Renal pelvis (tissue), 4 donors: ENCODE data around the gene TMEM59L. TPM values are rescaled to one million over a fixed set of nuclear protein-coding genes. Genes with fewer than 3 reads are reported as not detected.
A peak's percentile ranks its signal among the peaks of the same experiment; 100 is the strongest.

ENCODE experiments used
- DNase-seq: peaks from one replicate; pipeline ENCODE4 v3.0.0-alpha.2; 2013
- polyA plus RNA-seq, 3 donors: library from polyadenylated mRNA; unstranded; fragments of 120-200 nt; gene quantifications; one replicate each; pipeline ENCODE4 v1.2.1, GENCODE V29; 2013; ENCODE audit not compliant: insufficient read length in 3 of 3

The TMEM59L gene
- polyA plus RNA-seq, 3 donors = 1.8 to 3.5 (median 3.3) TPM

DNA sequence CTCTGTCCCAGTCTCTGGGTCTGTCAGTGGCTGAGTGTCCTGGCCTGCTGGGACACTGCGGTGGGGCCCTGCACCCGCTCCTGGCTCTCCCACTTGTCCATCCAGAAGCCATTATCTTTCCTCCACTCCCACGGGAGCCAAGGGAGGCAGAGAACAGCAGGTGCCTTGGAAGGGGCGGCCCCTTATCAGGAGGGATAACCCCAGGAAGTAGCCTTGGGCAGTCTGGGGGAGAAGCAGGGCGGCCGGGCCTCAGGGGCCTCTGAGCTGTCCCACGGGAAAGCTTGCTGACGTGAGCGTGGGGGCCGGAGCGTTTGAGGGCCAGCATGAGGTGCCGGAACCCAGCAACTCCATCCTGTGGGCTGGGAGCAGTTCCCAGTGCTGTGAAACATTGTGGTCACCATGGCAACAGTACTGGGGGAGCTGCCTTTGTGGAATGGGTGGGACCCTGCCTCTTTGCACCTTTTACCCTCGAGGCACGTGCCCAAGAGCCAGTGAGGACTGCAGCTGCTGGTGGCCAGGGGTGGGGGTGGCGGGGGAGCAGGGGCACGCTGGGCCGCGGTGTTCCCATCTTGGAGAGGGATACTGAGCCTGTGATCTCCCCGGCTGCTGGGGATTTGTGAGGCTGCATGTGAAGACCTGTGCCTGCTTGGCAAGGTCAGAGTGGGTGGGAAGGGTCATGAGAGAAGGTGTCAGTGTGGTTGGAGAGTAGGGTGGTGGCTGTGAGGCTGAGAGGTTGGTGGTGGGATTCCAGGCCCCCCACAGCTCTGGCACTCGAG, 45.1 kb downstream of the TMEM59L start:
- DNase-seq = peak; percentile 76

- DNase-seq = no peak
Observed at GRCh38 chr19:18658366-18658855, 45.7 kb downstream of the TMEM59L start.

GRCh38 chr19:18659281-18660050, 46.8 kb downstream of the TMEM59L start:
- no peak for DNase-seq

- no peak for DNase-seq
Observed at GRCh38 chr19:18660051-18660910, 47.6 kb downstream of the TMEM59L start.

DNA sequence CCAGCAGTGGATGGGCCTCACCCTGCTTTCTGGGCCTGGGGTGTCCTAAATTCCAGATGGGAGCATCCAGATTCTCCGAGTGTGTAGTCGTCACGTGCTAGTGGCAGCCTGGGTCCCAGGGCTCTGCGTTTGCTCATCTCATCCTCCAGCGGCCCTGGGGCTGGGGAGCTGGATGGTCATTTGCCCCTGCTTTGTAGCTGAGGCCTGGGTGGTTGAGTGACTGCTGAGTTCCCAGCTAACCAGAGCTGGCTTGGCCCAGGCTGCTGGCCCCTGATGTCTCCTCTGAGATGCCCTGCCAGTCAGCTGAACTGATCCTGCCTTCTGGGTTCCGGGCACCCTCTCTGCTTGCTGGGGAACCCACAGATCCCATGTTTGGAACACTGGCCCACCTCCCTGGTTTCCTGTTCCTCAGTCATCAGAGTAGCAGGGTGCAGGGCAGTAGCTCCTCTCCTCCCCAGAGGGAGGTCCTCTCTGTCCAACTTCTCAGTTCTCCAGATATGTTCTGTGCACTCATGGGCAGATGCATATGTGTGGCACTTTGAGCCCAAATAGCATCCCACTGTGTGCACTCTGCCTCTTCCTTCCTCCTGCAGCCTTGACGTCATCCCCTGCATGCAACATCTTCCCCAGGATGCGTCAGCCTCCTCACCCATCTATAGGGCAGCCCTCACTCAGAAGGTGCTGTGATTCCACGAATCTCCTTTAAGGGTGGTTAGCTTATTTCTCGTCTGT, 48.4 kb downstream of the TMEM59L start:
- DNase-seq = no peak

DNA sequence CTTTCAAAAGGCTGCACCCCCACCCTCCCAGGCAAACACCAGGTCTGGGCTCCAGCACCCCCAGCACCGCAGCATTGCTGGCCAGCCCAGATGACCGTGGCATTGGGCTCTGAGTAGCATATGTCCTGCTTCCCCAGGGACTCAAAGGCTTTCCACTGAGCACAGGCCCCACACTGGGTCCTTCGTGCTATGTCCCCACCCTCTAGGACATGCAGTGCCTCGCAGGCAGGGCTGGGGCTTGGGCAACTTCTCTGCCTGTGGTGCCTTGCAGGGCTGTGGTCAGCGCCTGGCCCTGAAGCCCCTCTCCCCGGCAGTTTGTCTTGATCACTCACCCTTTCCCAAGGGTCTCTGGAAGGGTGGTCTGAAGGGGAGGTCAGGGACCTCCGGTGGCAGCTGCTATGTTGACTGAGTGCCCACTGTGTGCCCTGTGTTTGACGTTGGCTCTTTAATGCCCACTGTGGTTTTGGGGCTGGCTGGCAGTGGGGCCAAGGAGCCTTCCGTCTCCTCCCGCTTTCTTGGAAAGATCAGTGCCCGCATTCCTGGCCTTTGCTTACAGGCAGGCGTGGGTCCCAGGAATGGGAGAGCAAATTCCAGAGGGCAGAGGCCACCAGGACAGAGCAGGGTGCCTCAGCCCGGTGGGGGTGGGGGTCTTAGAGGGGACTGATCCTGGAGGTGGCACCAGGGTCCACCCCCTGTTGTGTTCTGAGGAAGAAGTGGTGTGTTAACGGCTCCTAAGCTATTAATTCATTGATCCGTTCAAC, 50.5 kb downstream of the TMEM59L start:
- DNase-seq = no peak

DNA sequence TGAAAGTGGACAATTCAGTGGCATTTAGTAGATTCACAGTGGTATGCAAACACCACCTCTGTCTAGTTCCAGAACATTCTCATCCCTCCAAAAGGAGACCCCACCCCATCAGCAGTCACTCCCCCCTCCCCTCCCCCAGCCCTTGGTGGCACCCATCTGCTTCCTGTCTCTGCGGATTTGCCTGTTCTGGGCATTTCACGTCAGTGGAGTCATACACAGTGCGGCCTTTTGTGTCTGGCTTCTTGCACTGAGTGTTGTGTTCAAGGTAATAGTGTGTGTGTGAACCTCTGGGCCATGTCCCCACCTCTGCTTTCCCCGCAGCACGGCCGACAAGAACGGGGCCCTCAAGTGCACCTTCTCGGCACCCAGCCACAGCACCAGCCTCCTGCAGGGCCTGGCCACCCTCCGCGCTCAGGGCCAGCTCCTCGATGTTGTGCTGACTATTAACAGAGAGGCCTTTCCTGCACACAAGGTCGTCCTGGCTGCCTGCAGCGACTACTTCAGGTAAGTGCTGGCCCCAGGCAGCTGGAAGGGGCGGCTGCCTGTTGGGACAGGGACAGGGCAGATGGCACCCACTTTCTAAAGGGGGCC, 51.4 kb downstream of the TMEM59L start:
- no peak for DNase-seq

GRCh38 chr19:18665771-18666202, 53.1 kb downstream of the TMEM59L start:
- no peak for DNase-seq

- no peak for DNase-seq
Observed at GRCh38 chr19:18666317-18666716, 53.6 kb downstream of the TMEM59L start.

DNA sequence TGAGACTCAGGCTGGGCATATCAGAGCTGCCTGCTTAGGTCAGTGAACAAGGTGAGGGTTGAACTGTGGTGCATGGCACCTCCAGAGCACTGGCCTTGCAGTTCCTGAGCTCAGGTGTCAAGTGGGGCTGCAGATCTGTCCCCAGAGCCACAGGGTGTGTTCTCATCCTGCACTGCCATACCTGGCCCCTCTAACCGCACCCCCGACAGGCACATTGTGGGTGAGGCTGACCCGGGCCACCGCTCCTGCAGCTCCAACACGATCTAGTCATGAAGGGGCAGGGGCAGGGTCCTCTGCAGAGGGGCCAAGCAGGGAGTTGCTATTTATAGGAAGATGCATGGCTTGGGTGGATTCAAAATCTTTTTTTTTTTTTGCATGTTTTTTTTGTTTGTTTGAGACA, 54.1 kb downstream of the TMEM59L start:
- DNase-seq = no peak

DNA sequence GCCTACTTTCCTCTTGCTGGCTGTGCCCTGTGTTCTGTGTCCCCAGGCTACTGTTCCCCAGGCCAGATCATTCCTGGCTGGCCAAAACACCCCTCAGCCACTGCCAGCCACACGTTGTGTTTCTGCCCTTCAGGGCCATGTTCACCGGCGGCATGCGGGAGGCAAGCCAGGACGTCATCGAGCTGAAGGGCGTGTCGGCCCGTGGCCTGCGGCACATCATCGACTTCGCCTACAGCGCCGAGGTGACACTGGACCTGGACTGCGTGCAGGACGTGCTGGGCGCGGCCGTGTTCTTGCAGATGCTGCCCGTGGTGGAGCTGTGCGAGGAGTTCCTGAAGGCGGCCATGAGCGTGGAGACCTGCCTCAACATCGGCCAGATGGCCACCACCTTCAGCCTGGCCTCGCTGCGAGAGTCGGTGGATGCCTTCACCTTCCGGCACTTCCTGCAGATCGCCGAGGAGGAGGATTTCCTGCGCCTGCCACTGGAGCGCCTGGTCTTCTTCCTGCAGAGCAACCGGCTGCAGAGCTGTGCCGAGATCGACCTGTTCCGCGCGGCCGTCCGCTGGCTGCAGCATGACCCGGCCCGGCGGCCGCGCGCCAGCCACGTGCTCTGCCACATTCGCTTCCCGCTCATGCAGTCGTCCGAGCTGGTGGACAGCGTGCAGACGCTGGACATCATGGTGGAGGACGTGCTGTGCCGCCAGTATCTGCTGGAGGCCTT, 55.0 kb downstream of the TMEM59L start:
- DNase-seq = no peak

- no peak for DNase-seq
Observed at GRCh38 chr19:18668252-18668631, 55.6 kb downstream of the TMEM59L start.

DNA sequence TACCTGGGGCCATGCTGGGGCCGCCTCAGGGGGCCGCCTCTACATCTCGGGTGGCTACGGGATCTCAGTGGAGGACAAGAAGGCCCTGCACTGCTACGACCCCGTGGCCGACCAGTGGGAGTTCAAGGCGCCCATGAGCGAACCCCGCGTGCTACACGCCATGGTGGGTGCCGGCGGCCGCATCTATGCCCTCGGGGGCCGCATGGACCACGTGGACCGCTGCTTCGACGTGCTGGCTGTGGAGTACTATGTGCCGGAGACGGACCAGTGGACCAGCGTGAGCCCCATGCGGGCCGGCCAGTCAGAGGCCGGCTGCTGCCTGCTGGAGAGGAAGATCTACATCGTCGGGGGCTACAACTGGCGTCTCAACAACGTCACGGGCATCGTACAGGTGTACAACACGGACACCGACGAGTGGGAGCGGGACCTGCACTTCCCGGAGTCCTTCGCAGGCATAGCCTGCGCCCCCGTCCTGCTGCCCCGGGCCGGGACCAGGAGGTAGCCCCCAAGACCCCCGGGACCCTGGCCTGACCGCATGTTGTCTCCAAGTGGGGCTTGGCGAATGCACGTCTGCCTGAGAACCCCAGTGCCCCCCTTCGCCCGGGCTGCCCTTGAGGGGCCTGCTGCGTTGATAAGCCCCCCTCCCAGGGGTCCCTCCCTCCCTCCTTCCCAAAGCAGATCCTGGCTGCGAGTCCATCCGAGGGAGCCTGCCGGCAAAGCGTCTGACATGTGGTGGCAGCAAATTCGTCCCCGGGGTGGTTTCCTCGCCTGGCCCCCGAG, 56.3 kb downstream of the TMEM59L start:
- DNase-seq = no peak

DNA sequence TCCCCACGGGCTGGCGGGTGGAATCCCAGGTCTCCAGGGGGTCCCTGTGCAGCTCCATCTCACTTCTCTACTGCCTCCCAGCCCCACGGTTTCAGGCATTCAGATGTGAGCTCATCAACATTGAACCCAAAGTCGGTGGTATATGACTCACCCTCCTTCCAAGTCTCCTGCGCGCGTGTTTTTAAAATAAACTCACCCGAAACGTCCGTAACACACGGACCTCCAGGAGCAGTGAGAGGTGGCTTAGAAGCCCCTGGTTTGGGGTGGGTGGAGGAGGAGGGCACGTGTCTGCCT, 56.8 kb downstream of the TMEM59L start:
- DNase-seq = no peak

GRCh38 chr19:18669883-18670282, 57.2 kb downstream of the TMEM59L start:
- DNase-seq = no peak

GRCh38 chr19:18670312-18670711, 57.6 kb downstream of the TMEM59L start:
- no peak for DNase-seq
